K562 (cell line): ENCODE measurements around the gene TMEM252. TPM values are rescaled to one million over a fixed set of nuclear protein-coding genes. Genes with fewer than 3 reads are reported as not detected.

Source experiments
- ATAC-seq: fragments of 200-7000 bp; cut with Tn5 transposase; 3 replicates; pipeline ENCODE4 v1.9.1; 2020; ENCODE audit warnings: moderate library complexity
- BruUV-seq: library from RNA; stranded (reverse); fragments of 400-500 nt; replicated peaks from 2 replicates; lab custom pipeline; 2021; lab: Mats Ljungman, UMichigan
- CTCF ChIA-PET: fragments of 300-600 bp; formaldehyde crosslinking; extraction: SDS; loops from one replicate; lab custom pipeline; 2021; ENCODE audit warnings: low intra/inter-chr PET ratio; lab: Yijun Ruan, JAX
- POLR2A ChIA-PET: fragments of 300-600, 350-650 bp; sonication (Branson Sonifier 250); formaldehyde crosslinking; extraction: SDS; loops from one replicate; lab custom pipeline; 2021; ENCODE audit warnings: antibody characterized with exemption, inconsistent platforms; lab: Yijun Ruan, JAX
- DNase-seq, 4 experiments: peaks; one replicate each; pipeline versions ENCODE4 v3.0.0 to v3.0.0-alpha.2; 2011 to 2018; ENCODE audit warnings: low spot score in 3 of 4, mixed read lengths in 3 of 4; ENCODE audit errors: extremely low read depth in 1 of 4
- FAIRE-seq: peaks from 2 replicates; lab custom pipeline; 2011; peaks lifted over from hg19 to GRCh38; lab: Jason Lieb, UNC
- H2AFZ ChIP-seq: 2 replicates; pipeline ENCODE4 v1.6.0; 2011; ENCODE audit warnings: low read depth, low read length, control low read depth, inconsistent platforms
- H3K27ac ChIP-seq: fragments of 200-600 bp; 3 replicates; pipeline ENCODE4 v1.8.0; 2011; ENCODE audit warnings: low read depth, mild to moderate bottlenecking, control low read depth, inconsistent platforms, low read length, moderate library complexity, mixed read lengths; ENCODE audit errors: extremely low read depth
- H3K27me3 ChIP-seq, 2 experiments: fragments of 300-600 bp in 1 of 2; 2 replicates in 1 of 2; 3 replicates in 1 of 2; pipeline versions ENCODE4 v1.6.0 to v1.8.0; 2011; ENCODE audit warnings: inconsistent platforms in 2 of 2, low read length in 2 of 2, mild to moderate bottlenecking in 1 of 2, mixed read lengths in 1 of 2, moderate library complexity in 1 of 2; ENCODE audit not compliant: control insufficient read depth in 2 of 2, insufficient read depth in 2 of 2
- H3K36me3 ChIP-seq: fragments of 300-600 bp; 3 replicates; pipeline ENCODE4 v1.8.0; 2011; ENCODE audit warnings: mild to moderate bottlenecking, low read length, inconsistent platforms; ENCODE audit not compliant: control insufficient read depth, insufficient read depth
- H3K4me1 ChIP-seq, 2 experiments: fragments of 200-600 bp in 1 of 2; replicated peaks in 1 of 2; 2 replicates in 1 of 2; 3 replicates in 1 of 2; pipeline versions ENCODE4 v1.5.1 to v1.8.0; 2011; ENCODE audit warnings: inconsistent platforms in 2 of 2, low read length in 2 of 2, mild to moderate bottlenecking in 1 of 2, mixed read lengths in 1 of 2, moderate library complexity in 1 of 2; ENCODE audit not compliant: control insufficient read depth in 2 of 2, insufficient read depth in 2 of 2
- H3K4me2 ChIP-seq: 2 replicates; pipeline ENCODE4 v1.6.1; 2011; ENCODE audit warnings: low read length, control low read depth, inconsistent platforms, mixed read lengths; ENCODE audit not compliant: insufficient read depth
- H3K4me3 ChIP-seq: fragments of 200-600 bp; sonication (generic), shearing (Covaris generic); 2 replicates; pipeline ENCODE4 v1.5.1; 2016; ENCODE audit warnings: control low read depth, inconsistent platforms
- H3K79me2 ChIP-seq: fragments of 200-600 bp; 3 replicates; pipeline ENCODE4 v1.8.0; 2011; ENCODE audit warnings: low read length, inconsistent platforms; ENCODE audit not compliant: control insufficient read depth, insufficient read depth
- H3K9ac ChIP-seq, 2 experiments: 2 replicates each; pipeline versions ENCODE4 v1.6.0 to v1.6.1; 2011; ENCODE audit warnings: low read depth in 2 of 2, low read length in 2 of 2, control low read depth in 1 of 2, inconsistent platforms in 1 of 2, mild to moderate bottlenecking in 1 of 2, mixed read lengths in 1 of 2; ENCODE audit not compliant: insufficient read depth in 1 of 2
- H3K9me1 ChIP-seq: one replicate; pipeline ENCODE4 v1.6.0; 2011; ENCODE audit warnings: inconsistent platforms, mild to moderate bottlenecking, low read length, moderate library complexity; ENCODE audit not compliant: control insufficient read depth, insufficient read depth
- H3K9me3 ChIP-seq: replicated peaks from 2 replicates; pipeline ENCODE4 v1.5.1; 2011; ENCODE audit warnings: low read depth, low read length, inconsistent platforms; ENCODE audit not compliant: control insufficient read depth, insufficient read depth
- H4K20me1 ChIP-seq: replicated peaks from 2 replicates; pipeline ENCODE4 v1.6.1; 2011; ENCODE audit warnings: low read length, inconsistent platforms, mixed read lengths; ENCODE audit not compliant: control insufficient read depth, insufficient read depth
- ELK1 ChIP-seq: sonication (generic); formaldehyde crosslinking; IDR thresholded peaks from 2 replicates; pipeline ENCODE4 v1.8.1; 2022; ENCODE audit warnings: missing genetic modification reagents
- JUNB ChIP-seq: fragments of 450-650 bp; formaldehyde crosslinking; conservative IDR thresholded peaks from 2 replicates; pipeline ENCODE4 v1.4.0; 2020; ENCODE audit warnings: mild to moderate bottlenecking
- KDM1A ChIP-seq, 2 experiments: fragments of 450-650 bp; IDR thresholded peaks; 2 replicates each; pipeline ENCODE4 v1.6.1; 2016; ENCODE audit warnings: mild to moderate bottlenecking in 2 of 2
- L3MBTL2 ChIP-seq: fragments of 450-650 bp; IDR thresholded peaks from 2 replicates; pipeline ENCODE4 v1.6.1; 2016; ENCODE audit warnings: mild to moderate bottlenecking, moderate library complexity
- MEF2A ChIP-seq: IDR thresholded peaks from 2 replicates; pipeline ENCODE4 v1.6.1; 2011; ENCODE audit warnings: low read depth, mild to moderate bottlenecking, low read length, moderate library complexity; ENCODE audit not compliant: control insufficient read depth
- MLLT1 ChIP-seq, 2 experiments: fragments of 450-650 bp; IDR thresholded peaks; 2 replicates each; pipeline ENCODE4 v1.6.1; 2016
- MYBL2 ChIP-seq, 2 experiments: fragments of 450-650 bp in 1 of 2; sonication (generic) in 1 of 2; formaldehyde crosslinking in 1 of 2; IDR thresholded peaks; 2 replicates each; pipeline versions ENCODE4 v1.6.1 to v1.8.1; 2017 to 2022; ENCODE audit warnings: borderline replicate concordance in 1 of 2, inconsistent platforms in 1 of 2, low read depth in 1 of 2, mild to moderate bottlenecking in 1 of 2, missing genetic modification reagents in 1 of 2, moderate library complexity in 1 of 2
- PHF21A ChIP-seq: fragments of 450-650 bp; IDR thresholded peaks from 2 replicates; pipeline ENCODE4 v1.6.1; 2017; ENCODE audit warnings: low read depth, borderline replicate concordance
- PHF8 ChIP-seq: fragments of 200-600 bp; sonication (generic); IDR thresholded peaks from 2 replicates; pipeline ENCODE4 v1.6.1; 2012; ENCODE audit warnings: mixed run types, mild to moderate bottlenecking, inconsistent platforms, low read length, moderate library complexity, borderline replicate concordance
- ZBTB17 ChIP-seq: fragments of 450-650 bp; formaldehyde crosslinking; IDR thresholded peaks from 2 replicates; pipeline ENCODE4 v1.4.0; 2020; ENCODE audit warnings: mild to moderate bottlenecking
- ZBTB2 ChIP-seq: fragments of 450-650 bp; IDR thresholded peaks from 2 replicates; pipeline ENCODE4 v1.6.1; 2016; ENCODE audit warnings: antibody characterized with exemption
- ZBTB43 ChIP-seq: sonication (generic); formaldehyde crosslinking; IDR thresholded peaks from 2 replicates; pipeline ENCODE4 v1.8.0; 2023; ENCODE audit warnings: mild to moderate bottlenecking, missing genetic modification reagents
- ZNF140 ChIP-seq: fragments of 250-450 bp; sonication (Bioruptor Pico); IDR thresholded peaks from 2 replicates; pipeline ENCODE4 v1.8.0; 2021; ENCODE audit warnings: moderate library complexity, mild to moderate bottlenecking, inconsistent platforms
- ZNF695 ChIP-seq: fragments of 450-650 bp; formaldehyde crosslinking; IDR thresholded peaks from 2 replicates; pipeline ENCODE4 v1.4.0; 2020; ENCODE audit warnings: mild to moderate bottlenecking, moderate library complexity
- WGBS: fragments of 100-300 bp; shearing (Covaris generic); methylation state at CpG from one replicate; pipeline ENCODE4 v1.1.6; 2016; ENCODE audit warnings: low coverage, mixed read lengths; ENCODE audit not compliant: insufficient coverage; ENCODE audit errors: missing lambda C conversion rate; 5-methylcytosine and 5-hydroxymethylcytosine counted together
- in situ Hi-C: fragments of 300-500 bp; cut with MboI; formaldehyde crosslinking; loops from 4 replicates; pipeline ENCODE4 v1.15.0; 2018; ENCODE audit warnings: inconsistent platforms, mixed read lengths
- intact Hi-C: fragments of 100-400 bp; cut with micrococcal nuclease; formaldehyde crosslinking; loops from 2 replicates; pipeline ENCODE4 v1.14.2; 2022
- polyA plus RNA-seq, 8 experiments: library from polyadenylated mRNA; depleted of rRNA in 4 of 8; stranded (reverse) in 5 of 8; unstranded in 3 of 8; fragments of >200 nt; fragmentation: Nextera tagmentation in 2 of 8; fragmentation: Illumina TruSeq in 1 of 8; extraction: Ambion mirVana in 2 of 8; extraction: Trizol in 1 of 8; gene quantifications; 2 replicates each; pipeline versions ENCODE4 v1.2.1 to v1.2.3, GENCODE V29; 2011 to 2014; ENCODE audit warnings: inconsistent platforms in 1 of 8, missing spikeins in 1 of 8
- total RNA-seq, 7 experiments: library from RNA; depleted of rRNA in 6 of 7; stranded (reverse); fragments of >200 nt in 6 of 7; fragmentation: Illumina TruSeq in 2 of 7; extraction: Trizol in 2 of 7; gene quantifications; 2 replicates each; pipeline versions ENCODE4 v1.2.1 to v1.2.3, GENCODE V29; 2011 to 2021; ENCODE audit warnings: low replicate concordance in 1 of 7
- TF ChIP-seq, protein P1 (sequence below): fragments of 450-650 bp; conservative IDR thresholded peaks from 2 replicates; pipeline ENCODE4 v1.6.1; 2016; ENCODE audit warnings: missing genetic modification characterization, low read depth, mild to moderate bottlenecking, control low read depth, missing compliant biosample characterization

Gene TMEM252
- total and polyA plus RNA-seq, 9 of the 15 experiments (the other 6 are each of a cell fraction or from before 2014, with no cell fraction given) = not detected

DNA sequence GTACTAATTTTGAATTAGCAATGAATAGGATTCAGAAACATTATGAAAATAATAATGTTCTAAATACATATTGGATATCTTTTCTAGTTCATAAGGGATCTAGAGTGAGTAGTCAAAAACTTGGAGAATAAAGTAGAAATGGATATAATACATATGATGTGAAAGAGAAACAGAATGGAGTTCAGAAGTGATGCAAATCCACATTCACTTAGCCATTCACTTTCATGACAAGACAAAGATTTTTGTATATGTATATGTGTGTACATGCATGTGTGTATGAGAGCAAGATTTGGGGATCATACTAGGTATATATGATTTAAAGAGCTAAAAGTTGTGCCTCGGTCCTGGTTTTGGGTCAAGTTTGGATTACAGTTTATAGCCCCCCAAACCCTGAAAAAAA is 34.1 kb downstream of the TMEM252 start:
- 10% methylated on average over 1 of the region's 1 CpG for WGBS
- FAIRE-seq = no peak
- TF ChIP-seq PHF8 (no peak), ZNF140 (no peak), ELK1 (CRISPR knock-in tag) (no peak), PHF21A (no peak), MEF2A (no peak), ZBTB17 (CRISPR knock-in tag) (no peak), KDM1A (IDR thresholded peaks at IDR 0.05) (no peak), MYBL2 (IDR thresholded peaks at IDR 0.05; ENCODE audit: low read depth) (no peak), MYBL2 (CRISPR knock-in tag; IDR thresholded peaks at IDR 0.05; ENCODE audit: borderline replicate concordance) (no peak), JUNB (CRISPR knock-in tag) (no peak), MLLT1 (IDR thresholded peaks at IDR 0.05) (no peak), L3MBTL2 (no peak), ZBTB43 (CRISPR knock-in tag) (no peak), ZNF695 (no peak), ZBTB2 (no peak)
- TF ChIP-seq, protein P1, sequence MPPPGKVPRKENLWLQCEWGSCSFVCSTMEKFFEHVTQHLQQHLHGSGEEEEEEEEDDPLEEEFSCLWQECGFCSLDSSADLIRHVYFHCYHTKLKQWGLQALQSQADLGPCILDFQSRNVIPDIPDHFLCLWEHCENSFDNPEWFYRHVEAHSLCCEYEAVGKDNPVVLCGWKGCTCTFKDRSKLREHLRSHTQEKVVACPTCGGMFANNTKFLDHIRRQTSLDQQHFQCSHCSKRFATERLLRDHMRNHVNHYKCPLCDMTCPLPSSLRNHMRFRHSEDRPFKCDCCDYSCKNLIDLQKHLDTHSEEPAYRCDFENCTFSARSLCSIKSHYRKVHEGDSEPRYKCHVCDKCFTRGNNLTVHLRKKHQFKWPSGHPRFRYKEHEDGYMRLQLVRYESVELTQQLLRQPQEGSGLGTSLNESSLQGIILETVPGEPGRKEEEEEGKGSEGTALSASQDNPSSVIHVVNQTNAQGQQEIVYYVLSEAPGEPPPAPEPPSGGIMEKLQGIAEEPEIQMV (tag) = no peak

More for the DNA sequence above, 34.1 kb downstream of the TMEM252 start:
- Histone ChIP-seq H4K20me1 (no peaks in the 10 kb centered on the region), H3K36me3 (no peaks in the 10 kb centered on the region), H3K4me3 (no peak overlapping the region), H3K4me2 (no peak overlapping the region), H3K9me3 (no peaks in the 10 kb centered on the region), H3K9me1 (no peaks in the 10 kb centered on the region), H3K9ac (no peak overlapping the region), H3K27me3 (no peaks in the 10 kb centered on the region; a peak in 1 of 5 replicates), H3K27ac (no peak overlapping the region), H3K79me2 (no peaks in the 10 kb centered on the region), H3K4me1 (peaks cover 0 to 12% of the 10 kb centered on the region in 2 experiments; a peak in 2 of 5 replicates), H2AFZ (no peak overlapping the region; the same call in 1 of the 2 replicates)
- ChIA-PET CTCF (no interaction called here), POLR2A (interaction anchor here (1.8 kb wide), 1 partner anchor 25 kb away, joined by 4 read pairs; no protein-coding TSS in a partner anchor)
- intact Hi-C loops (no loop called here), in situ Hi-C loops (no loop called here)
- BruUV-seq = no TSS peak
- DNase-seq (no peak), ATAC-seq (no peak)
